ENCODE measurements around the gene NOTCH2.

NOTCH2 gene

DNA sequence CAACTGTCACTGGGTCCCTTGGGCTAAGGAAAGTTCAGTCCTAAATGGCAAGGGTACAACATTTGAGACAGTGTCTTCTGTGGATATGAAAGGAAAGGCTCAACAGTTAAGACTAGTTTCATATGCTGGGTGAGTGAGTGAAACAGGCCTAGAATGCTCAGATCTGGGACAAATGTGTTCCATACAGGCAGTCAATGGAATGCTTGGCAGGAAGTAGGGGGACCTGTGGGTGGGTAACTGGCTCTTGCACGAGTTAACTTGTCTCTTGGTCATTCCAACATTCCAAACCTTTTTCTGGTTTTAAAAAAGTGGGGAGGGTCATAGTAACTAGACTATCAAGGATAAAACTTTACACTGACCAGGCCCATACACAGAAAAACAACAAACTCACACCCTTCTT, 155.4 kb downstream of the NOTCH2 start:
- H3K27ac ChIP-seq = no peak overlapping the region
- DNase-seq (ENCODE audit: low read depth, low spot score) = no peak

DNA sequence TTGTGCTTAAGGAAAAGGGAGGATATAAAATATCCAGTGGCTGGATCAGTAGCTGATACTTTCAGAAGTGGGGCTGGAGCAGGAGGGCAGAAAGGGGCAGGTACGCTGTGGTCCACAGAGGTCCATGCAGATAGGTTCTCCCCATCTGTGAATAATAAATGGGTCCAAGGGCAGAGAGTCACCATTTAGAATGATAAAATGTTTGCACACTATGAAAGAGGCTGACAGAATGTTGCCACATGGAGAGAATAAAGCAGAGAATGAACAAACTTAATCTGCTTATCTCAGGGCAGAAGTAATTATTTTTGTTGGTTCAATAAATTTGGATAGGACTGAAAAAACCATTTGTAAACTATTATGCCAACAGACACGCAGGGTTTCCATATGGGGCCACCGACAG, 156.5 kb downstream of the NOTCH2 start:
- H3K27ac ChIP-seq = no peak overlapping the region
- no peak for DNase-seq (ENCODE audit: low read depth, low spot score)

DNA sequence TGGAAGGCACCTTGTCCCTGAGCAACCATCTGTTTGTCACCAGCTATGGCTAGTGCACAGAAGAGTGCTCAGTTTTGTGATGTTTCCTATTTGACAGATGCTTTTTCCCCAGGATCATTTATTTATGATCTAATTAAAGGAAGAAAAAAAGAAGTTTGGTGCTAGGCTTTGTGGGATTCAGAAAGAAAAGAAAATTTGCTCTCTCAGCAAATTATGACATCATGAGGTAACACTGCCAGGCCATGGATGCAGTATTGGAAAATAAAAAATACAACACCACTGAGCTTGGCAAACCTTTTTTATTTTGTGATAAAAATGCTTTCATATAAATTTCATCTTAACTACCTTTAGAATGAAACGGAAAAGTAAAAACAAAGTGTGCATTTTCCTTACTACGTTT, 157.7 kb downstream of the NOTCH2 start:
- H3K27ac ChIP-seq = no peak overlapping the region
- no peak for DNase-seq (ENCODE audit: low read depth, low spot score)

DNA sequence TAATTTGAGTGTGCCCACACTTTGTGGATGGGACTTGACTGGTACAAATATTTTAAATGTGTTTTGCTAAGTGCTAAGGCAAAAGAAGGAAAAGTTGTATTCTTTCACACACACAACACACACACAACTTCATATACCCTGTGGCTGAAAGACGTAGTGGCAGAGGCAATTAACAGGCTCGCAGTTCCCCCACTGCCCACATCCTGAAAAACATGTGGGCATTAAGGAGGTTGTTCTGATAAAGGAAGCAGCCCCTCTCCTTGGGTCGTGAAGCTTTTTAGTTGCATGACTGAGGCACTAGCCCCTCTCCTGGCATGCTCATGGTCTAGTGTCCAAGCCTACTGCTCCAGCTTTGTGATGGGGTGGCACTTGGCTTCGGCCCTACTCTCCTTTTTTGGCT, 158.8 kb downstream of the NOTCH2 start:
- DNase-seq (ENCODE audit: low read depth, low spot score) = no peak
- no peak overlapping the region for H3K27ac ChIP-seq

DNA sequence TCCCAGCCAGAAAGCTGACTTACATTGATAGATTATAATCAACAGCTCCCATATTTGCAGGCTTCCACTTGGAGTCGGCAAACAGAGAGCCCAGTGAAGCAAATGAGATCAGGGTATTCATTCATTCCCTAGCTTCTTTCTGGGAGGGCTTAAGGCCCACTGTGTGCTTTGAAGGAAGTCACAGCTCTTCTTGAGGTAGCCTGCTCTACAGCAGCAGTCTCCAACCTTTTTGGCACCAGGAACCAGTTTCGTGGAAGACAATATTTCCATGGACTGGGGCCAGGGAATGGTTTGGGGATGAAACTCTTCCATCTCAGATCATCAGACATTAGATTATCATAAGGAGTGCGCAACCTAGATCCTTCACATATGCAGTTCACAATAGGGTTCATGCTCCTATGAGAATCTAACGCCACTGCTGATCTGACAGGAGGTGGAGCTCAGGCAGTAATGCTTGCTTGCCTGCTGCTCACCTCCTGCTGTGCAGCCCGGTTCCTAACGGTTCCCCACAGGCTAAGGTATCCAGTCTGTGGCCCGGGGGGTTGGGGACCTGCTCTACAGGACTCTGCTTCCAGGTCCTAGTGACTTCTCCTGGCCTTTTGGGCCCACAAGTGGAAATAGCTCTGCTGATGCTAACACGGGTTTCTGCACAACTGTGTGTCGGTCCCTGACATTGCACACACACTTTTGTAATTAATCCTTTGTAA, 159.4 kb downstream of the NOTCH2 start:
- no peak for DNase-seq (ENCODE audit: low read depth, low spot score)
- H3K27ac ChIP-seq = no peak overlapping the region

DNA sequence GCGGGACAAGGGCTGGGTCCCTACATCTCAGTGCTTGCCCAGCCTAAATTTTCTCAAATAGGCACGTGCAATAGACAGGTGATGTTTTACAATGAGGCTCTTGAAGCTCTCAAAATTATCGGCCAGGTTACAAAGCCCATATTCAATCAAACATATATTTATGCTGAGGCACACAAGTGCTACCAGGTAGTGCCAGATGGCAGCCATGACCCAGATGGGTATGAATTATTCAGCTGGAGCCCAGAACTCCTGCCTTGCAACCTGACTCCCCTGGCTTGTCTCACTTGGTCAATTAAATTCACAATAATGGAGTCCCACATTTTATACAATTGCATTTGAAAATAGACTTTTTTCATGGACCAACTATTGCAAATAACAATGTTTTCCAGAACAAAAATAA, 160.8 kb downstream of the NOTCH2 start:
- DNase-seq (ENCODE audit: low read depth, low spot score) = no peak
- H3K27ac ChIP-seq = no peak overlapping the region

DNA sequence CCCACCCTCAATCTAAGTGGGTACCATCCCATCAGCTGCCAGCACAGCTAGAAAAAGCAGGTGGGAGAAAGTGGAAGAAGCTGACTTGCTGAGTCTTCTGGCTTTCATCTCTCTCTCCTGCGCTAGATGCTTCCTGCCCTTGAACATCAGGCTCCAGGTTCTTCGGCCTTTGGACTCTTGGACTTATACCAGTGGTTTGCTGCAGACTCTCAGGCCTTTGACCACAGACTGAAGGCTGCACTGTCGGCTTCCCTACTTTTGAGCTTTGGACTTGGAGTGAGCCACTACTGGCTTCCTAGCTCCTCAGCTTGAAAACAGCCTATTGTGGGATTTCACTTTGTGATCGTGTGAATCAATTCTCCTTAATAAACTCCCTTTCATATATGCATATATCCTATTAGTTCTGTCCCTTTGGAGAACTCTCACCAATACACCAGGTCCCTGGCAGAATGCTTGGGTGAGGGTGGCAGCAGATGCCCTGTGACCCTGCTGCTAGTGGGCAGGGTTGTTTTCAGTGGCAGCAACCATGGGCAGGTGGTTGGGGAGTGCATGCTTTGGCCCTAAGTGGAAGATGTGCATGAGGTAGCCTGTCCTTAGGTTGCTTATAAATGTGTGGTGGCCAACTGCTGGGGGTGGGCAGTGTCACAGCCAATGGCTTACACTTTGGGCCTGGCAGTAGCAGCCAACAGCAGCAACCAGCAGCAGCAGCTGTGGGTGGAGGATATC, 162.4 kb downstream of the NOTCH2 start:
- H3K27ac ChIP-seq = no peak overlapping the region
- no peak for DNase-seq (ENCODE audit: low read depth, low spot score)

DNA sequence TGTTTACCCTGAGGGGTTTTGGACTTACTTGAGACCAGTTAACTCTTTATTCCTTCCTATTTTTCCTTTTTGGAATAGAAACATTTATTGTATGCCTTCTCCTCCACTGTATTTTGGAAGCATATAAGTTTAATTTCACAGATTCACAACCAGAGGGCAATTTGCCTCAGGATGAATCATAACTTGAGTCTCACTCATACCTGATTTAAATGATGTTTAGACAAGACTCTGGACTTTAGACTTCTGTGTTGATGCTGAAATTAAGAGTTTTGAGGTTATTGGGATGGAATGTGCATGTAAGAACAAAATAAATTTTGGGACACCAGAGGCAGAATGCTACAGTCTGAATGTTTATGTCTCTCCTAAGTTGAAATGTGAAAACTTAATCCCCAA, 166.0 kb downstream of the NOTCH2 start:
- DNase-seq (ENCODE audit: low read depth, low spot score) = no peak
- no peak overlapping the region for H3K27ac ChIP-seq

DNA sequence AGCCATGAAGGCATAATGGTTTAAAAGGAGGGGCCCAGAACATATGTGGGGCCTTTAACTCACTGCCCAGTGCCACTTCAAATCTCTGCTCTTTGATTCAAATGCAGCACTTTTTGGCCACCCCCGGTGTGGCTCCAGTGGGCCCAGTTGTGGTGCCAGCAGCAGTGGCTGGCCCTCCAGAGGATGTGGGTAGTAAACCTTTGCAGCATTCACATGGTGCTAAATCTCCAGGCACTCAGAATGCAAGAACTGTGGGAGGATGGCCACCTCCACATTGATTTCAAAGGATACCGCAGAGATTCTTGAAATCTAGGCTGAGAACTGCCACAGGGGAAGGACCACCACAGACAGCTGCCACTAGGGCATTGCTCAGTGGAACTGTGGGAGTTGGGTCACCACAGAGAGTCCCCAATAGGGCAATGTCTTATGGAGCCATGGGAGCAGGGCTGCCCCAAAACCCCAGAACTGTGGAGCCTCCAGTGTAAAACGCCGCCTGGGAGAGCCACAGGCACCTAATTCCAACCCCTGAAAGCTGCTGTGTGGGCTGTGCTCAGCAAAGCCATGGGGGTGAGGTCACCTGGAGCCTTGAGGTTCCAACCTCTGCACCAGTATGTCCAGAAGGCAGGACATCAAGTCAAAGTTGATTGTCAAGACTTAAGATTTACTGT, 166.6 kb downstream of the NOTCH2 start:
- no peak overlapping the region for H3K27ac ChIP-seq
- no peak for DNase-seq (ENCODE audit: low read depth, low spot score)

DNA sequence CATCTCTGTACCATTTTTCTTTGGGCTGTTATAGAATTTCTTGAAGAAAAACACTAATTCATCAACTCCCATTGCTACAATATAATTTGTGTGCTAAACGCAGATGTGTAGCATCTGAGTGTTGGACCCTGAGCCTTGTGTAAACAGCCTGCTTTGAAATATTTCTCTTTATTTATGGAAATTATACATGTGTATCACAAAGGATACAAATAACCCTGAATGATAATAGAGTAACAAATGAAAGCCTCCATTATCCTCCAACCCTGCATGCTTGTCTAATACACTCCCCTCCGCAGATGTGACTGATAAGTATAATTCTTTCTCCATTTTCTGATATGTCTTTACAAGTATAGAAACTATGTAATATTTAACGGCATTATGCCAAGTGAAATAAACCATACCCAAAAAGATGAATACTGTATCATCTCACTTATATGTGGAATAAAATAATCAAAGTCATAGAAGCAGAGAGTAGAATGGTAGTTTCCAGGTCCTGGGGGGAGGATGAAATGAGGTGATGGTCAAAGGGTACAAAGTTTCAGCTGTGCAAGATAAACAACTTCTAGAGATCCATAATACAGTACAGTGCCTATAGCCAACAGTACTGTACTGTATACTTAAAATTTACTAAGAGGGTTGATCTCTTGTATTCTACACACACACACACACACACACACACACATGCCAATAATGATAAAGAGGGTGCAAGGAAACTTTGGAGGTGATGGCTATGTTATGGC, 170.3 kb downstream of the NOTCH2 start:
- no peak for DNase-seq (ENCODE audit: low read depth, low spot score)
- H3K27ac ChIP-seq = no peak overlapping the region

DNA sequence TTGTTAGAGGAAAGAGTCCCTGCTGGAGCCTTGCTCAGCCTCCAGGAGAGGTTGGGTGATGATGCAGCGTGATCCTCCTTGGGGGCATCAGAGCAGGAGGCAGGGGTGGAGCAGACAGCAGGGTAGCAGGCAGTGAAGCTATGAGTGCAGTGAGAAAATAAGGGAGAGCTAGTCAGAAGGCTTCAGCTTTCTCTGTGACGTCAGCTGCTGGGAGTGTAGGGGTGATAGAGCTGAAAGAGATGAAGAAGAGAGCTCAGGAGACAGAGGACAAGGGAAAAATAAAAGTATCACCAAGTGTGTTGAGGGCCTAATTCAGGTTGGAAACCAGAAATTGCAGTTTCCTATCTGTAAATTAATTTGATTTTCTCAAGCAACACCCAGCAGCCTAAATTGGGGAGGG, 170.9 kb downstream of the NOTCH2 start:
- DNase-seq (ENCODE audit: low read depth, low spot score) = no peak
- H3K27ac ChIP-seq = no peak overlapping the region

DNA sequence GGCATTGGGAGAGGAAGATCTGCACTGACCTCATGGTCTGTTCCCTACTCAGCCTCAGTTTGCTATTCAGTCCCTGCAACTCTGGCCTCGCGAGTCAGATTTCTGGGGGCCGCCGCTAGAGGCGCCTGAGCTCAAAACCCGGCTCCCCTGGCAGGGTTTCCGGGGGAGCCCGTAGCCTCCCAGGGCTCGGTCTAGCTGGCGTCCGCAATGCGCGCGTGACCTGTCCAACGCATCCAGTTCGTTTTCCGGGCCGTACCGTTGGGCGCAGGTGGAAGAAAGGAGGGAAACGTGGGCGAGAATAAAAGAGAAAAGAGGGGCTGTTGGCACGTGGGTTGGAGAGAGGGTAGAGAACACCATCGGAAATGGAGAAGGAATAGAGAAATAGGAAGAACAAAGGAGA, 173.2 kb downstream of the NOTCH2 start, which contains the start of gene ADAM30:
Gene ADAM30, minus strand, starts transcription at position 213 of the 400 bp plus-strand sequence. Its CDS starts 179 bp downstream, at position 34.
- no peak within 1 kb of the TSS for H3K27ac ChIP-seq
- DNase-seq (ENCODE audit: low read depth, low spot score) = no peak

DNA sequence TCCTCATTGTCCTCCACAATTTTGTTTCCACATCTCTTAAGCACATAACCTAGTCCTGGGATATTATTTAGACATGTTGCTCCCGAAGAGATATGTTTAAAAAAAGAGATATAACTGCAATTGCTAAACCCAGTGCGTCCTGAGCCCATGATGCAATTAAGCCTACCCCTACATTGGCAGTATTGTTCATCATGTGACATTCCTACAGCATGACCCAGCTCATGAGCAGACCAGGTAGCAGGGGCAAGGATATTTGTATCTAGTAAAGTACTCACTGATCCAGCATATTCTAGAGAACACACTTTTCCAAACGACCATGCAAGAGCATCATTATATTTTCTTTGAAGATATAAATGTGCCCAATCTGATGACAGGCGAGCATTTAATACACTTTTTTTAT, 174.4 kb downstream of the NOTCH2 start:
- no peak for DNase-seq (ENCODE audit: low read depth, low spot score)

DNA sequence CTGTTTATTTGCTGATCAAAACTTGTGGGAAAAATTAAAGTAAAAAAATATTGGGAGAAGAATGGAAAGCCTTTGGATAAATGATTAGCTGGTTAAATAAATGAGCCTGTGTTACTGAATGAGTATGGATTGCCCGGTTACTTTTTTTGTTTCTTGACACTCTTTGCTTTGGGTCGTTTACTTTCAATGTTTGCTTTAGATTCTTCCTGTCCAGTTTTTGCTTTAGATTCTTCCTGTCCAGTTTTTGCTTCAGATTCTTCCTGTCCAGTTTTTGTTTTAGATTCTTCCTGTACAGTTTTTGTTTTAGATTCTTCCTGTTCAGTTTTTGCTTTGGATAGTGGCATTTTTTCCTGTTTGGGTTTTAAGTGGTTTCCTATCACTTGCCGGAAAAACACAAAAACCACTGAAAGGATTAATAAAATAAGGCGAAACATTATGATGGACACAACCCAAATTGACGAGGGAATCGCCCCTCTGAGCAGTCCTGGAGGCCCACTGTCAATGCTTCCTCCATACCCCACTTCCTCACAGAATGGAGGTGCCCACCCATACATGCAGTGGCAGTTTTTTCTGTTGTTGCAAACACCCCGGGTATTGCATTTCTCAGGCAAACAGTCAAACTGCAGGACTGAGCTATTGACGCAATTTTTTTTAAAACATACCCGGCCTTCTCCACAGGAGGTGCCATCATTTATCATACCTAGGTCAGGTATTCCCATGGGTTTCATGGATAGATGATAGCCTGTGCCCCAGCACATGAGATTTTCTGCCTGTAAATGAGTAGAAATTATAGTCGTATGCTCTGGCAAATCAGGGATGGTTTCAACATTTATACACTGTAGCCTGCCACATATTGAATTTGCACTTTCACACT, 175.4 kb downstream of the NOTCH2 start:
- no peak for DNase-seq (ENCODE audit: low read depth, low spot score)
- no peak overlapping the region for H3K27ac ChIP-seq

More for the DNA sequence above, 174.4 kb downstream of the NOTCH2 start:
- H3K27ac ChIP-seq = no peak overlapping the region

DNA sequence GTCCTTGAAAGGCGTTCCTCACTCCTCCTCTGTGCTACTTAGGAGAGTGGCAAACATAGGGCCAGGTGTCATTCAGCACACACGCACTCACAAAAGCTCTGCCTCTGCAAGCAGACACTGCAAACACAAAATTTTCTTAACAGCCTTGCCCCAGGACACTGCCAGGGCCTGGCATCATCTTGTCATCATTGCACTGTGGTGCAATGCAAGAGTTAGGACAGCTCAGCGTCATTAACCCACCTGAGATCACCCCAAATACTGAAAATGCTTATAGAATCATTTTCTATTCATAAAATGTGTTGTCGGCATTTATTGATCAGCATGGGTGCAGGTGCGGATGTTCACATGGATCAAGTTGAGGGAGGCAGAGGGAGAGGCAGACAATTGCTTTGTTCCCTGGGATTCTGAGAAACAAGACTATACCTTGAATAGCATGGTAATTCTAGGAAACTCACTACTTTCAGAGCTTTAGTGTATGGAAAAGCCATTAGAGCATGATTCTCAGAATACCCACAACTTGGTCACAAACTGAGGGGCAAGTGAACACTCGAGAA, 176.1 kb downstream of the NOTCH2 start:
- no peak overlapping the region for H3K27ac ChIP-seq
- no peak for DNase-seq (ENCODE audit: low read depth, low spot score)

DNA sequence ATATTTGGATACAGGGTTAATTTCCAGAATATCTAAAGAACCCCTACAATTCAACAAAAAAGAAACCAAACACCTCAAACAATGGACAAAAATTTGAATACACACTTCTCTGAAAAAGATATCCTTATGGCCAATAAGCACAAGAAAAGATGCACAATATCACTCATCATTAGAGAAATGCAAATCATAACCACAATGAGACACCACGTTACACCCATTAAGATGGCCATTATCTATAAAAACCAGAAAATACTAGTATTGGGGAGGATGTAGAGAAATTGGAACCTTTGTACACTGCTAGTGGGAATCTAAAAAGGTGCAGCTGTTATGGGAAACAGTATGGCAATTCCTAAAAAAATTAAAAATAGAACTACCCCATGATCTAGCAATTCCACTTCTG, 178.1 kb downstream of the NOTCH2 start:
- no peak for DNase-seq (ENCODE audit: low read depth, low spot score)

DNA sequence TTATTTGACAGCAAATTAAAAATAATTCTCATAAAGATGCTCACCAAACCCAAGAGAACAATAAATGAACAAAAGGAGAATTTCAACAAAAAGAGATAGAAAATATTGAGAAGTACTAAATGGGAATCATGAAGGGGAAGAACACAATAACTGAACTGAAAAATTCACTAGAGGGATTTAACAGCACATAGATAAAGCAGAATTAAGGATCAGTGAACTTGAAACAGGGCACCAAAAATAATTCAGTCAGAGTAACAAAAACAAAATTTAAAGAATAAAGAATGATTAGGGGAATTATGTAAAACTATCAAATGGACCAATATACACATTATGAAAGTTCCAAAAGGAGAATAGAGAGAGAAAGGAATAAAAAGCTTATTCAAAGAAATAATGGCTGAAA, 181.0 kb downstream of the NOTCH2 start:
- H3K27ac ChIP-seq = no peak overlapping the region
- DNase-seq (ENCODE audit: low read depth, low spot score) = no peak

More for the DNA sequence above, 178.1 kb downstream of the NOTCH2 start:
- H3K27ac ChIP-seq = no peak overlapping the region

DNA sequence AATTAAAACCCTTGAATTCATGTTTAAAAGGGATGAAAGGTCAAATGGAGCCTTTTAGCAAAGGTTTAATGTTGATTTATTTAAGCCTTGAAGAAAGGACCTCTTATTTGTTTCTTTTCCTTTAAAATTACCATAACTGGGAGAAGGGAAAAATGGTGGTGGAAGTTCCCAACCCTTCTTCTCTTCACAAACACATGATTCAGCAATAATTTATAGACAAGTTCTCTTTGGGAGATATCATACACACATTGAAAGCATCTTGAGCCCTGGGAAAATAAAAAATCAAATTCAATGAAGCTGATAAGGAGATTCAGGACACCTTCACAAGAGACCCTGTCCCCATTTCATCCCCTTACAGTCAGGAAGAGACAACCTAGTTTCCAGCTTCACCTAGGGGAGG, 182.0 kb downstream of the NOTCH2 start:
- DNase-seq (ENCODE audit: low read depth, low spot score) = no peak
- H3K27ac ChIP-seq = no peak overlapping the region
